B cell (primary cell): ENCODE results near the gene FBXO44. TPM values are rescaled to one million over a fixed set of nuclear protein-coding genes. Genes with fewer than 3 reads are reported as not detected.

ENCODE experiments used
- ATAC-seq: fragments of 200-7000 bp; cut with Tn5 transposase; one replicate; pipeline ENCODE4 v1.10.0; 2021; ENCODE audit warnings: low read depth, mild to moderate bottlenecking, moderate number of reproducible peaks, moderate library complexity
- CTCF ChIA-PET: fragments of 350-600 bp; sonication (Branson Sonifier 250); formaldehyde crosslinking; loops from one replicate; lab custom pipeline; 2021; ENCODE audit warnings: antibody characterized with exemption, inconsistent platforms; lab: Charles Lee
- POLR2A ChIA-PET: fragments of 350-600 bp; sonication (Branson Sonifier 250); formaldehyde crosslinking; loops from one replicate; lab custom pipeline; 2021; ENCODE audit warnings: antibody characterized with exemption; lab: Charles Lee
- DNase-seq: peaks from one replicate; pipeline ENCODE4 v3.0.0; 2013
- H2AFZ ChIP-seq: 2 replicates; pipeline ENCODE4 v1.6.1; 2012; ENCODE audit warnings: mild to moderate bottlenecking, low read depth, low read length; ENCODE audit not compliant: insufficient read depth, poor library complexity, severe bottlenecking
- H3K27ac ChIP-seq, 2 donors: 1 replicate in 1 of 2; 2 replicates in 1 of 2; pipeline ENCODE4 v1.5.1; 2012 to 2013; ENCODE audit warnings: low read length in 2 of 2, mild to moderate bottlenecking in 2 of 2, moderate library complexity in 1 of 2
- H3K27me3 ChIP-seq, 4 experiments: fragments of 200-600 bp in 1 of 4; sonication (generic) in 1 of 4; replicated peaks in 1 of 4; 1 replicate in 2 of 4; 2 replicates in 2 of 4; pipeline versions ENCODE4 v1.6.1 to v1.7.0; 2013 to 2016; ENCODE audit warnings: low read length in 3 of 4, mild to moderate bottlenecking in 2 of 4, mixed read lengths in 1 of 4, moderate library complexity in 1 of 4; ENCODE audit not compliant: insufficient read depth in 4 of 4, control insufficient read depth in 3 of 4; ENCODE audit errors: control extremely low read depth in 1 of 4
- H3K36me3 ChIP-seq, 2 experiments: replicated peaks in 1 of 2; 1 replicate in 1 of 2; 2 replicates in 1 of 2; pipeline versions ENCODE4 v1.6.1 to v1.7.1; 2013; ENCODE audit warnings: low read length in 1 of 2; ENCODE audit not compliant: insufficient read depth in 2 of 2, control insufficient read depth in 1 of 2; ENCODE audit errors: control extremely low read depth in 1 of 2, extremely low read depth in 1 of 2
- H3K4me1 ChIP-seq, 2 donors: fragments of 200-600 bp in 1 of 2; sonication (generic) in 1 of 2; 1 replicate in 1 of 2; 2 replicates in 1 of 2; pipeline versions ENCODE4 v1.5.1 to v1.6.1; 2013 to 2017; ENCODE audit warnings: low read length in 2 of 2; ENCODE audit not compliant: control insufficient read depth in 2 of 2, insufficient read depth in 2 of 2
- H3K4me2 ChIP-seq: replicated peaks from 2 replicates; pipeline ENCODE3; 2012; ENCODE audit warnings: mild to moderate bottlenecking, low read depth, low read length; ENCODE audit not compliant: poor library complexity, severe bottlenecking
- H3K4me3 ChIP-seq, 5 experiments: fragments of 200-600 bp in 1 of 5; sonication (generic) in 1 of 5; 1 replicate in 3 of 5; 2 replicates in 2 of 5; pipeline versions ENCODE4 v1.5.1 to v1.7.0; 2011 to 2016; ENCODE audit warnings: low read length in 4 of 5, mild to moderate bottlenecking in 4 of 5, low read depth in 2 of 5, control low read depth in 1 of 5, moderate library complexity in 1 of 5; ENCODE audit not compliant: insufficient read depth in 1 of 5; ENCODE audit errors: control extremely low read depth in 1 of 5, extremely low read depth in 1 of 5
- H3K79me2 ChIP-seq: fragments of 200-600 bp; sonication (generic); one replicate; pipeline ENCODE4 v1.6.0; 2016; ENCODE audit warnings: low read length; ENCODE audit not compliant: control insufficient read depth, insufficient read depth
- H3K9ac ChIP-seq: fragments of 200-600 bp; sonication (generic); 2 replicates; pipeline ENCODE4 v1.6.1; 2017; ENCODE audit warnings: mild to moderate bottlenecking, low read length, moderate library complexity
- H3K9me3 ChIP-seq, 3 donors: one replicate each; pipeline versions ENCODE4 v1.6.1 to v1.7.1; 2013; ENCODE audit warnings: low read length in 2 of 3; ENCODE audit not compliant: control insufficient read depth in 2 of 3, insufficient read depth in 1 of 3; ENCODE audit errors: control extremely low read depth in 1 of 3
- H4K20me1 ChIP-seq: 2 replicates; pipeline ENCODE4 v1.6.0; 2012; ENCODE audit warnings: mild to moderate bottlenecking, low read length; ENCODE audit not compliant: insufficient read depth, control insufficient read depth, poor library complexity, severe bottlenecking
- H3K27ac Mint-ChIP-seq: one replicate; pipeline ENCODE4 v1.8.0; 2021; ENCODE audit warnings: mixed read lengths
- H3K27me3 Mint-ChIP-seq: one replicate; pipeline ENCODE4 v1.8.0; 2021; ENCODE audit warnings: mixed read lengths
- H3K4me1 Mint-ChIP-seq: one replicate; pipeline ENCODE4 v1.8.0; 2021; ENCODE audit warnings: mixed read lengths
- H3K4me3 Mint-ChIP-seq: one replicate; pipeline ENCODE4 v1.8.0; 2021; ENCODE audit warnings: mixed read lengths
- H3K9me3 Mint-ChIP-seq: one replicate; pipeline ENCODE4 v1.8.0; 2022; ENCODE audit warnings: mixed read lengths; ENCODE audit not compliant: insufficient read depth
- CTCF ChIP-seq: fragments of 200-600 bp; IDR thresholded peaks from one replicate; pipeline ENCODE4 v1.8.0; 2022; ENCODE audit warnings: antibody characterized with exemption, mild to moderate bottlenecking
- EZH2 ChIP-seq: IDR thresholded peaks from 2 replicates; pipeline ENCODE4 v1.6.1; 2012; ENCODE audit warnings: borderline replicate concordance, low read depth, mild to moderate bottlenecking, moderate library complexity, low read length; ENCODE audit not compliant: insufficient read depth, poor library complexity, severe bottlenecking
- WGBS: methylation state at CpG from one replicate; pipeline ENCODE4 v1.1.5; 2013; ENCODE audit warnings: missing lambda C conversion rate; ENCODE audit not compliant: insufficient coverage; 5-methylcytosine and 5-hydroxymethylcytosine counted together
- intact Hi-C: fragments of 100-400 bp; cut with micrococcal nuclease; formaldehyde crosslinking; loops from one replicate; pipeline ENCODE4 v1.10.0; 2022
- polyA plus RNA-seq: library from polyadenylated mRNA; depleted of rRNA; stranded (reverse); fragments of >200 nt; gene quantifications from 2 replicates; pipeline ENCODE4 v1.2.3, GENCODE V29; 2012
- total RNA-seq, 2 donors: library from RNA; stranded (reverse); fragments of 120-200 nt in 1 of 2; gene quantifications; 1 replicate in 1 of 2; 2 replicates in 1 of 2; pipeline versions ENCODE4 v1.2.3 to v1.2.4, GENCODE V29; 2013 to 2022

The FBXO44 gene
- total and polyA plus RNA-seq, 2 donors (not counting 1 experiment from before 2014, with no cell fraction given), result 61.5 to 101 TPM

- intact Hi-C loops, result no loop called here
- no peak overlapping the region for H3K9ac ChIP-seq
- no peak for TF ChIP-seq CTCF
- TF ChIP-seq EZH2, result no peak
- H3K4me1 ChIP-seq, result peaks cover 8 to 16% of the 10 kb centered on the region in 2 donors
- H3K27ac Mint-ChIP-seq, result no peak overlapping the region
- no peaks in the 10 kb centered on the region for H3K79me2 ChIP-seq
- no peaks in the 10 kb centered on the region for H3K9me3 ChIP-seq
- no peak overlapping the region for H3K27ac ChIP-seq
- no peaks in the 10 kb centered on the region for H3K27me3 Mint-ChIP-seq
- no peaks in the 10 kb centered on the region for H3K27me3 ChIP-seq
- WGBS, result 93% methylated on average over 3 of the region's 6 CpGs
- POLR2A ChIA-PET, result no interaction called here
- H4K20me1 ChIP-seq, result peaks cover 11% of the 10 kb centered on the region
- no peak overlapping the region for H3K4me3 Mint-ChIP-seq
- CTCF ChIA-PET, result interaction anchor here (2.2 to 18.9 kb wide), 2 partner anchors 14 to 65 kb away, joined by 13 to 231 read pairs; no protein-coding TSS in a partner anchor
- no peak overlapping the region for H3K4me3 ChIP-seq
- H3K36me3 ChIP-seq, result peaks cover 0 to 21% of the 10 kb centered on the region in 2 experiments
- H3K4me1 Mint-ChIP-seq, result peaks cover 10% of the 10 kb centered on the region
- no peaks in the 10 kb centered on the region for H3K9me3 Mint-ChIP-seq
- no peak overlapping the region for H3K4me2 ChIP-seq
- ATAC-seq (no peak), DNase-seq (no peak)
- no peak overlapping the region for H2AFZ ChIP-seq
These were observed 3.0 kb downstream of the FBXO44 start for GRCh38 chr1:11657654-11658053.

- CTCF ChIA-PET, result interaction anchor here (2.0 to 18.9 kb wide), 2 partner anchors 14 to 64 kb away, joined by 5 to 231 read pairs; no protein-coding TSS in a partner anchor
- Histone ChIP-seq H3K9ac (no peak overlapping the region), H3K36me3 (peaks cover 0 to 21% of the 10 kb centered on the region in 2 experiments), H3K4me2 (no peak overlapping the region), H3K79me2 (no peaks in the 10 kb centered on the region), H3K27me3 (no peaks in the 10 kb centered on the region), H2AFZ (no peak overlapping the region), H3K27ac (no peak overlapping the region), H3K9me3 (no peaks in the 10 kb centered on the region), H4K20me1 (peaks cover 11% of the 10 kb centered on the region), H3K4me3 (no peak overlapping the region), H3K4me1 (peaks cover 8 to 16% of the 10 kb centered on the region in 2 donors)
- H3K9me3 Mint-ChIP-seq, result no peaks in the 10 kb centered on the region
- ATAC-seq (no peak), DNase-seq (no peak)
- POLR2A ChIA-PET, result interaction anchor here (0.6 kb wide), 1 partner anchor 371 kb away, joined by 6 read pairs; no protein-coding TSS in a partner anchor
- H3K4me1 Mint-ChIP-seq, result peaks cover 8% of the 10 kb centered on the region
- 98% methylated on average over 21 of the region's 23 CpGs for WGBS
- H3K4me3 Mint-ChIP-seq, result no peak overlapping the region
- TF ChIP-seq CTCF (no peak), EZH2 (no peak)
- H3K27ac Mint-ChIP-seq, result no peak overlapping the region
- H3K27me3 Mint-ChIP-seq, result no peaks in the 10 kb centered on the region
- intact Hi-C loops, result no loop called here
These were observed 3.9 kb downstream of the FBXO44 start for GRCh38 chr1:11658542-11658941.
